Peyer's patch (tissue), 4 donors: ENCODE measurements around the gene FOXE1.

Source experiments
- POLR2A ChIP-seq, 2 donors: fragments of 450-650 bp; IDR thresholded peaks; one replicate each; pipeline ENCODE4 v1.5.1; 2017; ENCODE audit warnings: antibody characterized with exemption in 2 of 2, mild to moderate bottlenecking in 2 of 2, moderate library complexity in 2 of 2
- TF ChIP-seq, protein P1 (sequence below), 6 experiments: fragments of 450-650 bp in 4 of 6; fragments of 200-600 bp in 2 of 6; sonication (generic) in 1 of 6; IDR thresholded peaks; one replicate each; pipeline ENCODE4 v1.5.1; 2017 to 2019; ENCODE audit warnings: antibody characterized with exemption in 6 of 6, mild to moderate bottlenecking in 3 of 6, moderate library complexity in 1 of 6

- TF ChIP-seq, protein P1, sequence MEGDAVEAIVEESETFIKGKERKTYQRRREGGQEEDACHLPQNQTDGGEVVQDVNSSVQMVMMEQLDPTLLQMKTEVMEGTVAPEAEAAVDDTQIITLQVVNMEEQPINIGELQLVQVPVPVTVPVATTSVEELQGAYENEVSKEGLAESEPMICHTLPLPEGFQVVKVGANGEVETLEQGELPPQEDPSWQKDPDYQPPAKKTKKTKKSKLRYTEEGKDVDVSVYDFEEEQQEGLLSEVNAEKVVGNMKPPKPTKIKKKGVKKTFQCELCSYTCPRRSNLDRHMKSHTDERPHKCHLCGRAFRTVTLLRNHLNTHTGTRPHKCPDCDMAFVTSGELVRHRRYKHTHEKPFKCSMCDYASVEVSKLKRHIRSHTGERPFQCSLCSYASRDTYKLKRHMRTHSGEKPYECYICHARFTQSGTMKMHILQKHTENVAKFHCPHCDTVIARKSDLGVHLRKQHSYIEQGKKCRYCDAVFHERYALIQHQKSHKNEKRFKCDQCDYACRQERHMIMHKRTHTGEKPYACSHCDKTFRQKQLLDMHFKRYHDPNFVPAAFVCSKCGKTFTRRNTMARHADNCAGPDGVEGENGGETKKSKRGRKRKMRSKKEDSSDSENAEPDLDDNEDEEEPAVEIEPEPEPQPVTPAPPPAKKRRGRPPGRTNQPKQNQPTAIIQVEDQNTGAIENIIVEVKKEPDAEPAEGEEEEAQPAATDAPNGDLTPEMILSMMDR (IDR thresholded peaks at IDR 0.05): no peak
- no peak for TF ChIP-seq POLR2A (IDR thresholded peaks at IDR 0.05)
Observed at GRCh38 chr9:97809666-97810344, 43.2 kb upstream of the FOXE1 start.
